Measurements from ENCODE around the gene TFAP2E. TPM values are rescaled to one million over a fixed set of nuclear protein-coding genes. Genes with fewer than 3 reads are reported as not detected.

Gene TFAP2E
- total RNA-seq, 1 experiment from 2014 or later, result 6.1 TPM

GRCh38 chr1:35586808-35587207, 13.7 kb downstream of the TFAP2E start:
- H3K4me2 ChIP-seq (ENCODE audit: low read length), result no peak overlapping the region
- ATAC-seq, result no peak
- no TSS peak for BruUV-seq (replicated peaks)
- DNase-seq (ENCODE audit: low read depth, low spot score), result no peak
- no peak overlapping the region for H3K9ac ChIP-seq (ENCODE audit: low read length)
- no peak for TF ChIP-seq ATF3 (IDR thresholded peaks at IDR 0.05)
- no peak overlapping the region for H3K4me3 ChIP-seq (replicated peaks in 1 of 2; ENCODE audit: low read depth in 1 of 2, low read length in 2 of 2)
- H3K27ac ChIP-seq (ENCODE audit: low read depth, low read length), result no peak overlapping the region
- intact Hi-C loops (cut with micrococcal nuclease), result no loop called here
- no peaks in the 10 kb centered on the region for H4K20me1 ChIP-seq (ENCODE audit: insufficient read depth)
- H3K9me3 ChIP-seq (ENCODE audit: control insufficient read depth in 1 of 2, insufficient read depth in 1 of 2, low read depth in 1 of 2, low read length in 2 of 2), result no peaks in the 10 kb centered on the region
- H3K4me1 ChIP-seq (ENCODE audit: control insufficient read depth in 1 of 2, insufficient read depth in 2 of 2, low read length in 2 of 2), result no peaks in the 10 kb centered on the region
- no peaks in the 10 kb centered on the region for H3K27me3 ChIP-seq (ENCODE audit: insufficient read depth, low read length)
- no peak overlapping the region for H2AFZ ChIP-seq (ENCODE audit: low read depth, low read length, poor library complexity, severe bottlenecking)
- RAD21 ChIA-PET (ENCODE audit: low non-redundant PET in 1 of 2, low total read pairs in 2 of 2, uncharacterized antibody in 2 of 2, unreplicated experiment in 2 of 2), result no interaction called here
- POLR2A ChIA-PET, result no interaction called here
- H3K36me3 ChIP-seq (ENCODE audit: control insufficient read depth in 1 of 2, insufficient read depth in 2 of 2, low read length in 2 of 2), result peaks cover 0 to 8% of the 10 kb centered on the region in 2 experiments; a peak in 1 of 4 replicates
- no peaks in the 10 kb centered on the region for H3K79me2 ChIP-seq (ENCODE audit: insufficient read depth, low read length)
- no peaks in the 10 kb centered on the region for H3K9me2 ChIP-seq (ENCODE audit: insufficient read depth)
- CTCF ChIA-PET, result no interaction called here

- Histone ChIP-seq H4K20me1 (ENCODE audit: insufficient read depth) (no peaks in the 10 kb centered on the region), H3K9me2 (ENCODE audit: insufficient read depth) (no peaks in the 10 kb centered on the region), H3K9me3 (ENCODE audit: control insufficient read depth in 1 of 2, insufficient read depth in 1 of 2, low read depth in 1 of 2, low read length in 2 of 2) (no peaks in the 10 kb centered on the region), H3K4me1 (ENCODE audit: control insufficient read depth in 1 of 2, insufficient read depth in 2 of 2, low read length in 2 of 2) (no peaks in the 10 kb centered on the region), H3K4me3 (replicated peaks in 1 of 2; ENCODE audit: low read depth in 1 of 2, low read length in 2 of 2) (no peak overlapping the region), H3K36me3 (ENCODE audit: control insufficient read depth in 1 of 2, insufficient read depth in 2 of 2, low read length in 2 of 2) (peaks cover 0 to 8% of the 10 kb centered on the region in 2 experiments; a peak in 1 of 4 replicates), H3K27me3 (ENCODE audit: insufficient read depth, low read length) (no peaks in the 10 kb centered on the region), H2AFZ (ENCODE audit: low read depth, low read length, poor library complexity, severe bottlenecking) (no peak overlapping the region), H3K9ac (ENCODE audit: low read length) (no peak overlapping the region), H3K27ac (ENCODE audit: low read depth, low read length) (no peak overlapping the region), H3K4me2 (ENCODE audit: low read length) (no peak overlapping the region), H3K79me2 (ENCODE audit: insufficient read depth, low read length) (no peaks in the 10 kb centered on the region)
- ChIA-PET CTCF (no interaction called here), RAD21 (ENCODE audit: low non-redundant PET in 1 of 2, low total read pairs in 2 of 2, uncharacterized antibody in 2 of 2, unreplicated experiment in 2 of 2) (no interaction called here), POLR2A (no interaction called here)
- TF ChIP-seq EZH2phosphoT487 (IDR thresholded peaks at IDR 0.05; ENCODE audit: borderline replicate concordance) (no peak), FOSL1 (IDR thresholded peaks at IDR 0.05; ENCODE audit: low read depth) (no peak)
- intact Hi-C loops (cut with micrococcal nuclease), result no loop called here
- BruUV-seq (replicated peaks), result no TSS peak
- DNase-seq (ENCODE audit: low read depth, low spot score), result no peak
- ATAC-seq, result no peak
Measured at GRCh38 chr1:35587736-35588135, 14.6 kb downstream of the TFAP2E start.

All from HCT116 (cell line).